Activated effector memory CD4-positive, alpha-beta T cell treated with Interleukin-2 at 50 U/mL for 16 hours (primary cell): ENCODE data around the gene OPTN.
"Not testable (repeated sequence)": the region's sequence is repeated elsewhere in the genome, so short reads cannot be mapped to it uniquely, and the experiment has no call there.

Experiments used
- DNase-seq: peaks from one replicate; pipeline ENCODE4 v3.0.0-alpha.2; 2020

OPTN gene

DNA sequence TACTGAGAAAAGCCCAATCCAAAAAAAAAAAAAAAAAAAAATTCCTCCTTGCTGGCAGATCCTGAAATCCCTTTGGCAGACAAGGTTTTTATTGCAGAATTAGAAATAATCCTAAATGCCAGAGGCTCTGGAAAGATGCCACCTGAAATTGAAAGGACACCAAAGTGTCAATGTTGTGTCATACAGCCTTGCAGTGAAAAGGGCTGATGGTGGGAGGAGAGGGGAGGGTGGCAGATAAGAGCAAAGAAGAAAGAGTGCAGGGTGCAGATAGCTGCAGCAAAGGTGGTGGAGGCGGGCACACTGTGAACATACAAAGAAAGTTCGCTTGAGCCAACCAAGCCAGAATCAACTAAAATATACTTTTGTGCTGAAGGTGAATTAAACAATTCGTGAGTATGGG, 8.2 kb upstream of the OPTN start:
- DNase-seq: no peak

GRCh38 chr10:13092291-13093102, 7.5 kb upstream of the OPTN start:
- no peak for DNase-seq

GRCh38 chr10:13094082-13094481, 5.9 kb upstream of the OPTN start:
- DNase-seq: not testable (repeated sequence)

DNA sequence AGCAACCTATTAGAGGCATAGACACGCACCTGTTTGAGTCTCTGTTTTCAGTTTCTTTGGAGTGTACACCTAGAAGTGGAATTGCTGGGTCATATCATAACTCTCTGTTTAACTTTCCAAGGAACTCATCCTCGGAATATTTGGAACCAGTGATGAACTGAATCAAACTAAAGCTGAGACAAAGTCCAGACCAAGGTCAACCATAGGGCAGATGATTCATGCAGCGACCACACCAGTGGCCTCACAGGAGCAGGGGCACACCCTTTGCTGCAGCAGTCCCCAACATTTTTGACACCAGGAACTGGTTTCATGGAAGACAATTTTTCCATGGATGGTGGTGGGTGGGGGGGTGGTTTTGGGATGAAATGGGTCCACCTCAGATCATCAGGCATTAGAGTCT, 4.9 kb upstream of the OPTN start:
- no peak for DNase-seq

GRCh38 chr10:13095929-13096328, 4.0 kb upstream of the OPTN start:
- DNase-seq: no peak

DNA sequence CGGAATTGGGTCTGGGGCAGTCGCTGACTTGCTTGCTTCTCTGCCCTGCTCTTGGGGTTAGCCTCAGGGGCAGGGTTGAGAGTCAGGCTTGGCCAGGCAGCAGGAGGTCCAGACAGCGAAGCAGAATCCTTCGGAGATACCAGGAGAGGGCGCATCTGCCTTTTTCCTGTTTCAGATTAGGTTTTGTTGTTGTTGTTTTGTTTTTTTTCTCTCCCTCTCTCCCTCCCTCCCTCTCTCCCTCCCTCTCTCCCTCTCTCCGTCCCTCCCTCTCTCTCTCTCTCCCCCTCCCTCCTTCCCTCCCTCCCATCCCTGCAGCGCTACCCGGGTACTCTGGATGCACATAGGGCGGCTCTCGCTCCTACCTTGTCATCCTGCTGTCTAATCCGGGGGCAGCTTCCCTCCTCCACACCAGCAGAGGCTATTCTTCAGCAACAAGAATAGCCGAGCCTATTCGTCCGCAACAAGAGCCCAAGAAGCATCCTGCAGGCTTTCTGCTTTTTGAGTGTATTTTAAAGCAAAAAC, 758 bp upstream of the OPTN start:
- peak; percentile 28 for DNase-seq

DNA sequence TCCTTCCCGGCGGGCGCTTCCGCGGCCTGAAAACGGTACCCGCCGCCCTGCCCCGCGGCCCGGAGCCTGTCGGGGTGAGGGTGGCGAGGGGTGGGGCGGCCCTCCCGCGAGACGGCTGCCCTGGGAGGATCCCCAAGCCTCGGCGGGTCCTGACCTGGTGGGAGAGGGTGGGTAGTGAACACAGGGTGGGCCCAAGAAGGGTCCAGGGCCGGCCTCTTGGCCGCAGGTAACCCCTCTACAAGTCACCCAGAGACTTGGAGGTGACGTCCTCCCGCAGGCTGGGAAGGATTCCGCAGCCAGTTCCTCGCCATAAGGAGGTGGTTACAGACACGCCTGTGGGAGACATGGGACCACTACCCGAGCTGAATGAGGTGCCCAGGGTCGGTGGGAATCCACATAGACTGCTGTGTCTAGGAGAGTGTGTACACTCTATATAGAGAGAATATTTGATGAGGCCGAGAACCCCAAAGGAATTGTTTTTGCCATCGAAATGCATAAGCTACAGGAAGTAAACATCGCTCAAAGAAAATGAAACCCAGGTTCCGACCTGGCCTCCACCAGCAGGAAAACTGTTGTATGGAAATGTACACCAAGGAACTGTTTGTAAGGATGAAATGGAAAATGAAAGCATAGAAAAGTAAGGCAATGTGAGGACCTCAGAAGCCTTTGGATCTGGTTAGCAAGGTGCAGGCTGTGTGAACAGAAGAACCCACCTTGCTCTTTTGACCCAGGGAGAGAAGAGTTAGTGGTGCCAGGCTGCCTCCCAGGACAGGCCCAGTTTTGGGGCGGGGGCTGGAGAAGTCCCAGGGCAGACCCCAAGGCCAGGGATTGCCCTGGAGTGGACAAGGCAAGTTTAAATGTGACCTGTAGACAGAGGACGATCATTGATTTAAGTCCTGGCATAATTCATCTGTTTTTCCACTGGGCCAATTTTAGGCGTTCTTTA, 659 bp downstream of the OPTN start:
- DNase-seq: no peak

DNA sequence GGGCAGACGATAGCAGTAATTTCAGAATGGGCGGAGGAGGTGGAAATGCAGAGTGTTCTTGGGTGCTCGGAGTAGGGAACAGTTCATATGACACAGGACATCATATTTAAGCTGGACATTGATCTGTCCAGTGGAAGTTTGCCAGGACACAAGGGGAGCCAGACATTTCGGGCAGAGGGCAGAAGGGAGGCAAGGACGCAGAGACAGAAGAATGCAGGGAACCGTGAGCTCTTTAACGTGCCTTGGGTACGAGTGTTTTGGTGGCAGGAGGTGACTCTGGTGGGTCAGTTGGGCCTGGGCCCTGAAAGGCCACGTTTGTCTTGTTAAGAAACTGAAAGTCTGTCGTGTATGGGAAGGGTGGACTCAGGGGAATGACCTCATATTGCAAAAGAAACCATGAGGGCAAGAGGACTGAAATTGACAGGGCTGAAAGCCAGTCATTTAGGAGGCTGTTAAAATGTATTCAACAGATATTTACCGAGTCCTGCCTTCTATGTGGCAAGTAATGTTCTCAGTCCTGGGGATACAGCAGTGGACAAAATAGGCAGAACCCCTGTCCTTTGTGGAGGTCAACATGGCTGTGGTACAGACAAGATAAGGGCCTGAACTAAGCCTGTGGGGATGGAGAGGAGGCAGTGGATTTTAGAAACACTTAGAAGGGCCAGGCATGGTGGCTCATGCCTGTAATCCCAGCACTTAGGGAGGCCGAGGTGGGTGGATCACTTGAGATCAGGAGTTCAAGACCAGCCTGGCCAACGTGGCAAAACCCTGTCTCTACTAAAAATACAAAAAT, 2.2 kb downstream of the OPTN start:
- DNase-seq: no peak

GRCh38 chr10:13103554-13103953, 3.6 kb downstream of the OPTN start:
- DNase-seq: no peak

DNA sequence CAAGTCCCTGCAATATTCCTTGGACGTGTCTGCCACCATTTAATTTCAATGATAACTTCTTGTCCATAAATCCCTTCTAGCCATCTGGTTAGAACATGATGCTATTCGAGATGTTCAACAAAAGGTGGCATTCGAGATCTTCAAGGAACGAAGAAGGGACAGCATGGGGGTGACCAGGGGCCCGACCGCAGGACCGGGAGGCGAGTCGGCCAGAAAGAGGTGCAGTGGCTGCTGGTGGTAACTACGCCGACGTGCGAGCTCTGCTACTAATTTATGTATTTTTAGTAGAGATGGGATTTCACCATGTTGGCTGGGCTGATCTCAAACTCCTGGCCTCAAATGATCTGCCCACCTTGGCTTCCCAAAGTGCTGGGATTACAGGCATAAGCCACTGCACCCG, 4.7 kb downstream of the OPTN start:
- DNase-seq: no peak

DNA sequence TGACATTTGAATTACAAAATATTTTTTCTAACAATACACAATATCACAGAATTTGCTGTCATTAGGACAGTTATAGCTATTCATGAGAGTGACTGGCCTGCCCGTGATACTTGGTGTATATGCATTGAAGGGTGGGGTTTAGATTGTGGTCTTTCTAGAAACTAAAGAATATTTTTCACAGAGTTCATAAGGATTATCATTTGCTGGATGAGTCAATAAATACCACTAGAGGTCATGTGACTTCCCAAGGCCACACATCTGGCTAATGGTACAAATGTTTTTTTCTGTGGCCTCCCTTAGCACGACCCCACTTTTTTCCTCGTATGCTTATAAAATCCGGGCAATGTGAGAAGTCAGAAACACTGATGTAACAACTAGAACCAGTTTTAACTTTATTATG, 5.2 kb downstream of the OPTN start:
- DNase-seq: no peak

DNA sequence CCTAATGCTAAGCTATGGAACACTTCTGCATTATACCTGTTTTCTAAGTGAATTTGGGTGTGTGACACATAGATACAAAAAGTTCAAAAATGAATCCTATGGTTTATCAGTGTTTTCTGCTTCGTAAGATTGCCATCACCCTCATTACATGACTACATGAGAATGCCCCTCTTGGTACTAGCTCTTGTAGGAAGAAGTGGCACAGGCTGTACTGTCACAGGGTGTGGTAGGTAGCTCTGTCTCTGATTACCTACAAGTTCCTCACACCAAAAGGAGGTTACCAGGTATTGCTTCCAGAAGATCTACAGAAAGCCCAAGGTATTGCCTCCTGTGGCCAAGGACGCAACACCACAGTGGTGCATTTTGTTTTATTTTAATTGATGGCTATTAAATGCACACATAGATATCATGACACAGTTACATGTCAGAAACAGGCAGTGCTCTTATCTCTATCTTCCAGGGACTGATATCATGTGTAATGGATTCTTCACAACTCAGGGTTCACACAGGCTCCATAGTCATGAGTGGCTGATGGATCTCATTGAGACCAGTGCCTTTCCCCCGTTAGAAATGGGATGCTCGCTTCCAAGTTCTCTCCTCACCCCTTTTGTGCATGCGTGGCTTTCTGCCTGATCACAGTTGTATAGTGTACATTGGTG, 6.6 kb downstream of the OPTN start:
- no peak for DNase-seq

DNA sequence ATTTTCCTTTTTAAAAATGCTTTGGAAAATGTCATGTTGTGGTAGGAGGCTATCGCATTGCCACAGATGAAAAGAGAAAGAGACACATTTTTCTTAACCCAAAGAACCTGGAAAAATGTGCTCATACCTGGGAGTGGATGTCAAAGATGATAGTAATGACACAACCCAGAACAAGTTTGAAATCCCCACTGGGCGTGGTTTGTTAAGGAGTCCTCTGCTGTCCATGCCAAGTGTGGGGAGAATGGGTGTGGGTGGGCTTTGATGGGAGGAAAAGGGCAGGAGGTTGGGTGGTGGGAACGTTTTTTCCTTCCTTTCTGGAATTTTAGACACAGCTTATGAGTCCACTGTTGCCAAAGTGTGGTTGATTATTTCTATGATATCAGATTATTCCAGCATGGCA, 10.9 kb downstream of the OPTN start:
- no peak for DNase-seq

DNA sequence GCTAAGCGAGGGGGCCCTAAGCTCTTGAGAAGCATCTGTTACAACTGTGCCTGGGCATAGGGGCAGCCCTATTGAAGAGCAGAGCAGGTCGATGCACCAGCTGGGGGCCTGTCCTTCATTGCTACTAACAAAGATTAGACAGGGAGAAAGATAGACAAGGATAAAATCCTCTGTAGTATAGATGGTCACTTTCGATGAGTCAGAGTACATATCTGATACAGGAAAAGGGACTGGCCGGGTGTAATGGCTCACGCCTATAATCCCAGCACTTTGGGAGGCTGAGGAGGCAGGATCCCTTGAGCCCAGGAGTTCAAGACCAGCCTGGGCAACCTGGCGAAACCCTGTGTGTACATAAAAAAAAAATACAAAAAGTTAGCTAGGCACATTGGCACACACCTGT, 13.6 kb downstream of the OPTN start:
- DNase-seq: no peak

DNA sequence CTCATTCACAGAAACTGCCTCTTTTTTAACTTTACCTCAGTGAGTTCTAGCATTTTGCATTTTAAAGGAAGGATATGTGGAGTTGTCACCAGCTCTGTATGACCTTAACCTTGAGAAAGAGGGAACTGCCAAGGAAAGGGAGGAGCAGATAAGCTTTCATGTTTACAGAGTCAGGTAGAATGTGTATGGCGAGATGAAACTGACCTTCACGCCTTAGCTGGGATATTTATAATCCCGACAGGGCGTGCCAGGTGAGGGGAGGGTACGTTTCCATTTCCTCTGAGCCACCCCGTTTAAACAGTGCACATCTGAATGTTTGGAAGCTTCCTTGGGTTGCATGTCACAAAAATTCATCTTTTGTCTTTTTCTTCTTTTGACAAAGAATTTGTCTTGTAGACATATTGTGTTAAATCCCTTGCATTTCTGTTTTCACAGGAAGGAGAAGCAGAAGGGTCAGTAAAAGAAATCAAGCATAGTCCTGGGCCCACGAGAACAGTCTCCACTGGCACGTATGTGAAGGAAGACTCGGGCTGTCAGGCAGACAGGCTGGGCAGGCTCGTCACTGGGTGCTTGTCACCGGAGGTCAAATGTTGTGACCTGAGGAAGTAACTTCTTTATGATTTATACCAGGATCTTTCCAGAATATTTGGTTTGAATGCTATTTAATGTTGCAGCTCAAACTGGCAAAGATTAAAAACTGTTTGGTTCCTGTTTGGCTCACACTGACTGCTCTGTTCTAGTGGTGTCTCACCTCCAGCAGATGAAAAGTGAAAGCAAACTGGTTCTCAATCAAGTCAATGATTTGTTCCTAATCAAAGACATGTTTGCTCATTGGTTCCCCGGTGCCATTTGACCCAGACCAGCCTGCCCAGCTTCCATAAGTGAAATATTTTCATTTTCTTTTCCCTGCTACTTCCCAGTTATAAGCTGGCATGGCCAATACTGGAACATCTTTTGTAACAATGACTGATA, 16.2 kb downstream of the OPTN start:
- no peak for DNase-seq

DNA sequence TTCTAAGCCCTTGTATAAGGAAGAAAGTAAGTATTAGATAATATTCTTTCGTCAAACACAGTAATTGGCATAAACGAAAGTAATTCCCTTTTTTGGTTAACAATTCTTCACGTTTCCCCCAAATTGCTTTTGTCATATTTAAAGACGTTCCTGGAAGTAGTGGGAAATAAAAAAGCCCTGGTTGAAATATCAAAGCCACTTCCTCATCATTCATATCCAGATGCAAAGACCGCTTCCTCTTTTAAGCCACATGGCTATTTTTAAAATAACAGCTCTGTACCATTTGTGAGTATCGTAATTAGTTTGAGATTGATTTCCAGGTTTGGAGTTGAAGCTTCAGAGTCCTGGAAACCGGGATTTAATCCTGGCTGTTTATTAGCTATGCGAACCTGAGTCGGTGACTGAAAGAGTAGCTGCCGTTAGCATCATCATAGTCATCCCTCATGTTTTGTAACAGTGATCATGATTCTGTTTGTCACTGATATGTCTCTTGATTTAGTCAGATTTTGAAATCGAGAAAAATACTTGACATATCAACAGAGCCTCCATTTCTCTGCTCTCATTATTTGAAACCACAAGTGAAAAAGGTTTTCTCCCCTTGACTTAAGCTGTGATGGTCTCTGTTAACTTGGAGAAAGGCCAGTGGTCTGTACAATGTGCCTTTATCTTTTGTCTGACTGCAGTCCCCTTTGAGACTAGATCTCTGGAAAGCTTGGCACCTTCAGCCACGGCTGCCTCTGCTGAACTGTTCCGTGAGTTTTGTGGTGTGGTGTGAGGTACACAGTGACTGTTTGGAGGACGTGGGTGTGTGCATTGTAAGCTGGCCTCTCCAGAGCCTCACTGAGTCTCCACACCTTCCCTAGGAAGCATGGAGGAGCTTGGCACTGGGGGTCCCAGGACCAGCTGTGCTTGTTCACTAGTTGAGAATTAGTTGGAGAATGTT, 18.1 kb downstream of the OPTN start:
- DNase-seq: no peak

GRCh38 chr10:13118784-13119410, 18.9 kb downstream of the OPTN start:
- no peak for DNase-seq

- no peak for DNase-seq
Measured at GRCh38 chr10:13120786-13121499, 21.0 kb downstream of the OPTN start.

DNA sequence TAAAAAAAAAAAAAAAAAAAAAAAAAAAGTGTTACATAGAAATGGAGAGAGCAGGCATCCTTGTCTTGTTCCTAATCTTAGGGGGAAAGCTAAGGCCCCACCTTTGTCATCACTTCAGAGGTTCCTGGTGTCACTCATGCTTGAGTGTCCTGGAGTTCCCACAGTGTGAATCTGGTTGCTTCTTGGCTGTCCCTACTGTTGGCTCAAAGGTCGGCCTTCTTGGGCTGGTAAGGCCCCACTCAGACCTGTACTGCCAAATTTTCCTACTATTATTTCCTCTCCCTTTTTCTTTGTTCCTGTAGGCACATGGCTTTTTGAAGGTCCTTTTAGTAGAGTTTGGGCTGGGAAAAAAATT, 21.5 kb downstream of the OPTN start:
- no peak for DNase-seq
